LNCAP (cell line): Measurements from ENCODE around the gene TCEA2.

ENCODE experiments used
- CTCF ChIP-seq: fragments of 450-650 bp; IDR thresholded peaks from 2 replicates; pipeline ENCODE4 v1.5.1; 2017; ENCODE audit warnings: mild to moderate bottlenecking

Gene TCEA2

GRCh38 chr20:64025101-64025825 lies 37.7 kb upstream of the TCEA2 start:
- TF ChIP-seq CTCF, result no peak

- TF ChIP-seq CTCF, result no peak
Measured at GRCh38 chr20:64025826-64026412, 37.1 kb upstream of the TCEA2 start.

- no peak for TF ChIP-seq CTCF
Measured at GRCh38 chr20:64027981-64028685, 34.9 kb upstream of the TCEA2 start.

- TF ChIP-seq CTCF, result no peak
Measured at GRCh38 chr20:64029293-64030117, 33.5 kb upstream of the TCEA2 start.

GRCh38 chr20:64030371-64031134 lies 32.4 kb upstream of the TCEA2 start:
- TF ChIP-seq CTCF, result no peak

- no peak for TF ChIP-seq CTCF
Measured at GRCh38 chr20:64031822-64032314, 31.1 kb upstream of the TCEA2 start.
